ENCODE measurements around the gene ADGRE2.

- TF ChIP-seq CTCF (IDR thresholded peaks at IDR 0.05; ENCODE audit: borderline replicate concordance, extremely low read depth, low read length, poor library complexity, severe bottlenecking) (no peak), EZH2 (IDR thresholded peaks at IDR 0.05; ENCODE audit: borderline replicate concordance, low read depth, low read length, severe bottlenecking) (no peak)
Measured at GRCh38 chr19:14763497-14764145, 14.7 kb downstream of the ADGRE2 start.
